ENCODE measurements around the gene FAHD2B.
"Not testable (repeated sequence)": the region's sequence is repeated elsewhere in the genome, so short reads cannot be mapped to it uniquely, and the experiment has no call there.

DNA sequence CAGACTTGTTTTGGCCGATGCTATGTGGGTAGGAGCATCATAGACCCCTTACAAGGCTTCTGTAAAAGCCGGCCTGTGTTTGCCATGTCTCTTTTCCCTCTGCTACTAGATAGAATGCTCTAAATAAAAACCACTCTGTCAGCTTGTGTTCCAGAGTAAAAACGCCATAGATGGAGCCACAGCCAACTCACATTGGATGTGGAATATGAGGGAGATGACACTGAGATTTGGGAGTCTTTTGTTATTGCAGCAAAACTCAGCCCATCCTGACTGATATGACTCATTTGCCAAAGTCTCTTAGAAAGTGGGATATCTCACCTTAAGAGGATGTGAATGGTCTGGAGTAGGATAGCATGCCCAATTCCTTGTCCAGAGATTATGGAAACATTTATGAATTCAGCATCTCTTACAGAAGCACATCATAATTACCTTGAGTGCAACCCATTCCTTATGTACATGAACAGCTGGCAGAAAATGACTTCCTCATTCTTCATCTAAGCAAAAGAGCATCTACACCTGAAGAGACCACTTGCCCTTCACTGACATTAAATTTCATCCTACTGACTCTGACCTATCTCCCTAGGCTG, 4.2 kb upstream of the FAHD2B start:
- TF ChIP-seq, protein P1, sequence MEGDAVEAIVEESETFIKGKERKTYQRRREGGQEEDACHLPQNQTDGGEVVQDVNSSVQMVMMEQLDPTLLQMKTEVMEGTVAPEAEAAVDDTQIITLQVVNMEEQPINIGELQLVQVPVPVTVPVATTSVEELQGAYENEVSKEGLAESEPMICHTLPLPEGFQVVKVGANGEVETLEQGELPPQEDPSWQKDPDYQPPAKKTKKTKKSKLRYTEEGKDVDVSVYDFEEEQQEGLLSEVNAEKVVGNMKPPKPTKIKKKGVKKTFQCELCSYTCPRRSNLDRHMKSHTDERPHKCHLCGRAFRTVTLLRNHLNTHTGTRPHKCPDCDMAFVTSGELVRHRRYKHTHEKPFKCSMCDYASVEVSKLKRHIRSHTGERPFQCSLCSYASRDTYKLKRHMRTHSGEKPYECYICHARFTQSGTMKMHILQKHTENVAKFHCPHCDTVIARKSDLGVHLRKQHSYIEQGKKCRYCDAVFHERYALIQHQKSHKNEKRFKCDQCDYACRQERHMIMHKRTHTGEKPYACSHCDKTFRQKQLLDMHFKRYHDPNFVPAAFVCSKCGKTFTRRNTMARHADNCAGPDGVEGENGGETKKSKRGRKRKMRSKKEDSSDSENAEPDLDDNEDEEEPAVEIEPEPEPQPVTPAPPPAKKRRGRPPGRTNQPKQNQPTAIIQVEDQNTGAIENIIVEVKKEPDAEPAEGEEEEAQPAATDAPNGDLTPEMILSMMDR (IDR thresholded peaks at IDR 0.05), result not testable (repeated sequence)
- TF ChIP-seq USF2 (IDR thresholded peaks at IDR 0.05; ENCODE audit: borderline replicate concordance, low read depth, low read length); CHD2 (IDR thresholded peaks at IDR 0.05; ENCODE audit: low read length, partially characterized antibody); MEF2A (IDR thresholded peaks at IDR 0.05; ENCODE audit: borderline replicate concordance, low read depth); EP300 (IDR thresholded peaks at IDR 0.05; ENCODE audit: borderline replicate concordance in 1 of 2, low read depth in 1 of 2, low read length in 1 of 2); MAX (IDR thresholded peaks at IDR 0.05; ENCODE audit: low read depth); SIN3A (IDR thresholded peaks at IDR 0.05; ENCODE audit: borderline replicate concordance, low read depth, low read length); EZH2phosphoT487 (IDR thresholded peaks at IDR 0.05; ENCODE audit: borderline replicate concordance, low read depth): not testable (repeated sequence)
